Choroid plexus epithelial cell (primary cell): Measurements from ENCODE around the gene DNAJC16.
"Not testable (repeated sequence)": the region's sequence is repeated elsewhere in the genome, so short reads cannot be mapped to it uniquely, and the experiment has no call there.

Experiments used
- DNase-seq: peaks from one replicate; pipeline ENCODE4 v3.0.0-alpha.2; 2010; ENCODE audit warnings: low read depth
- H3K4me3 ChIP-seq: 2 replicates; pipeline ENCODE4 v1.5.1; 2011; ENCODE audit warnings: low read depth, mild to moderate bottlenecking, control low read depth, low read length, moderate library complexity
- TF ChIP-seq, protein P1 (sequence below): conservative IDR thresholded peaks from 2 replicates; pipeline ENCODE4 v1.5.1; 2011; ENCODE audit warnings: low read depth, mild to moderate bottlenecking, control low read depth, inconsistent platforms, low read length, moderate library complexity

DNAJC16 gene

DNA sequence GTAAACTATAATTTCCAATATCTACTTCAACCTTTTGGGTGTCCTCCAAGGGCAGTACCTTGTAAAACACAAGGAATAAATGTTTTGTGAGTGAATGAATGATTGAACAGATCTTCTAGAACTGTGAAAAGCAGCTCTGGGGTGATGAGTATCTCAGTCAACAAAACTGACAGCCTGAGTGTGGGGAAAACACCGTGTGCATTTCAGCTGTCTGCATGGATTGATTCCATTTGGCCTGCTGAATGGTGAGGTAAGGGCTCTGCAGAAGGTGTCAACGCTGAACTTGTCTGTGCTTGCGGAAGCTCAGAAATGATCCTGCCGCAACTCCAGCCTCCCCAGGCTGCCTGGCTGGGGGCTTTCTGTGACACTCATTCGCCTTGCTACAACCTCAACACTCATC lies 65.6 kb downstream of the DNAJC16 start:
- TF ChIP-seq, protein P1, sequence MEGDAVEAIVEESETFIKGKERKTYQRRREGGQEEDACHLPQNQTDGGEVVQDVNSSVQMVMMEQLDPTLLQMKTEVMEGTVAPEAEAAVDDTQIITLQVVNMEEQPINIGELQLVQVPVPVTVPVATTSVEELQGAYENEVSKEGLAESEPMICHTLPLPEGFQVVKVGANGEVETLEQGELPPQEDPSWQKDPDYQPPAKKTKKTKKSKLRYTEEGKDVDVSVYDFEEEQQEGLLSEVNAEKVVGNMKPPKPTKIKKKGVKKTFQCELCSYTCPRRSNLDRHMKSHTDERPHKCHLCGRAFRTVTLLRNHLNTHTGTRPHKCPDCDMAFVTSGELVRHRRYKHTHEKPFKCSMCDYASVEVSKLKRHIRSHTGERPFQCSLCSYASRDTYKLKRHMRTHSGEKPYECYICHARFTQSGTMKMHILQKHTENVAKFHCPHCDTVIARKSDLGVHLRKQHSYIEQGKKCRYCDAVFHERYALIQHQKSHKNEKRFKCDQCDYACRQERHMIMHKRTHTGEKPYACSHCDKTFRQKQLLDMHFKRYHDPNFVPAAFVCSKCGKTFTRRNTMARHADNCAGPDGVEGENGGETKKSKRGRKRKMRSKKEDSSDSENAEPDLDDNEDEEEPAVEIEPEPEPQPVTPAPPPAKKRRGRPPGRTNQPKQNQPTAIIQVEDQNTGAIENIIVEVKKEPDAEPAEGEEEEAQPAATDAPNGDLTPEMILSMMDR, result no peak
- no peak for DNase-seq
- no peak overlapping the region for H3K4me3 ChIP-seq

DNA sequence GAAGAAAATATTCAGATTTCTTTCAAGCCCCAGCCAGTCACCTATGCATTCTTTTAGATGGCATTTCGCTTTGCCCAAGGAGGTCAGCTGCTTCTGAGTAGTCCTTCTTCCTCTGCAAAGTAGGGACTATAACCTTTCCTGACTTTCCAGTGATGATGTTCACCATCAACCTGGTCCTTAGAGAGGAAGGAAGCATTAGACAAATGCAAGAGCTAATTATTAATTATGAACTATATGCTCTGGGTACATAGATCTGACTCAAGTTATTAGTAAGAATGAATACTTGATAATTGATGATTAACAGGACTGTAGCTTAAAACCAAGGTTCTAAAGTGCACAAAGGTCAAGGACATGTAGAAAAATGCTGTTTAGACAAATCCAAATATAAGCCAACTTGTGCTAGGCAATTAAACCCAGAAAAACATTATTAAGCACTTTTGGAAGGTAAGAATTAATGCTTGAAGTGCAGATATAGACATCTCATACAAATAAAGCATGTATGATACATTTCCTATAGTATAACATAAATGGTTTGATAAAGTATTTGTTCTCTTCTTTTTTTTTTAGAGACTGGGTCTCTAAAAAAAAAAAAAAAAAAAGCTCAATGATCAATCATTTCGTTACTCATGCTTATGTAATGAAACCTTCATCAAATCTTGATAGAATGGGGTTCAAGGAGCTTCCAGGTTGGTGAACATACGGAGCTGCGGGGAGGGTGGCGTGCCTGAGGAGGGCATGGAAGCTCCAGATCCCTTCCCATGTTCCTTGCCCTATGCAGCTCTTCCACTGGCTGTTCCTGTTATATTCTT lies 69.4 kb downstream of the DNAJC16 start:
- TF ChIP-seq, protein P1, result no peak
- H3K4me3 ChIP-seq, result no peak overlapping the region
- DNase-seq, result no peak

DNA sequence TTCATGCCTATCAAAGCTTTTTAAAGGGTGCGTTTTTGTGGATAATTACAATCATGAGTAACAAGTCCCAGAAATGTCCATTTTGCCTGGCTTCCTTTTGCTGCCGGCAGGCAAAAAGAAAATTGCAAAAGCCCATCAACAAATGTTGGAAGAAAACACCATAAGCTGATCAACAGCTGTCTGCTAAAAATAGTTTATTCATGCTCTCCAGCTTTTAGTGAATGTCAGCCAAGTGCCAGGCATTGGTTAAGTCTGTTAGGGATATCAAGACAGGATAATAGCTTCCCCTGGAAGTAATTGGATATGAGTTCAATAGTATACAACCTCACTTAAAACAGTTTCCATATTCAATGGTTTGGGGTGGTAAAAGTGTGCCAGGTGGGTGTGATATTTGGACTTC lies 71.8 kb downstream of the DNAJC16 start:
- TF ChIP-seq, protein P1, result no peak
- no peak overlapping the region for H3K4me3 ChIP-seq
- DNase-seq, result no peak

DNA sequence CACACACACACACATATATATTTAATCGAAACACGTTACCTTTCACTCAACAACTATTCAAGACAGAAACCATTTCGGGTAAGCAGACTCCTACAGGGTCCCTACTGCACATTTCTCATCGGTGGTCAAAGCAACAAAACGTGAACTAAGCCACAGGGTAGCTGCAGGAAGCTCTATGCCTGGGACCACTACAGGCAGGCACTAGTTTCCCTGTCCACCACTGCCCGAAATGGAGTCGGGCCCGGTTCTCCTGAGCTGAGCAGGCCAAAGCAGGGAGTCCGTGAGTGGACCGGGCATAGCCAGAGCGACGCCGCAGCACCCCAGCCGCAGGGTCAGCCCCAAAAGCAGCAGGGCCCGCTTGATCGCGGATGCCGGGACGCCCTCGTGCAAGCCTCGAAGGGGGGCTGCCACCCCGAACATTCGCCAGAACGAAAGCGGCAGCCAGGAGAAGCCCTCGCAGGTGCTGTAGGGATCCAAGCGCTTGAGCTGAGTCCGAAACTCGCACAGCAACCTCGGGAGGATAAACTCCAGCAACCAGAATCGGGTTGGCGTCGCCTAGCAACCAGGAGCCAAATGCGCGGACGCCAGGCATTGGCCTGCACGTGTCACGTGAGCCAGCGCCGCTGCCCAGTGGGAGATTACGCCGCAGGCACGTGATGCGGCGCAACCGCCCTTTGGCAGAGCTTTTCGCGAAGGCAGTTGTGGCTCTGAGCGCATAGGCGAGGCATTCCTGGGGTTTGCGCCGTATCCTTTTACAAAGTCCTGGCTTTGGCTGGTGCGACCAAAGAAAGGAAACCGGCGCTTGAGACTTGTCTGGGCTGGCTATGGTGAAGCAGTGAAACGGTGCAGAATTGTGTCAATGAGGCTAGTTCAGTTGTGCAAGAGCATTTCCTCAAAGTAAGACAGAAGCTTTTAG lies 76.7 kb downstream of the DNAJC16 start:
- peak; percentile 98 for DNase-seq
- TF ChIP-seq, protein P1, result no peak
- H3K4me3 ChIP-seq, result peak overlapping the region; percentile 86

DNA sequence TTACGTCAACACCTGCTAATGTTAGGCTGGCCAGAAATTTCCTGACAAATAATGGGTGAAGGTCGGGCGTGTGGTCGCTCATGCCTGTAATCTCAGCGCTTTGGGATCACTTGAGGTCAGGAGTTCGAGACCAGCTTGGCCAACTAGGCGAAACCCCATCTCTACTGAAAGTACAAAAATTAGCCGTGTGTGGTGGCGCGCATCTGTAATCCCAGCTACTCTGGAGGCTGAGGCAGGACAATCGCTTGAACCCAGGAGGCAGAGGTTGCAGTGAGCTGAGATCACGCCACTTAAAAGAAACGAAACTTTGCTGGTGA lies 77.3 kb downstream of the DNAJC16 start:
- not testable (repeated sequence) for DNase-seq
- peak overlapping the region; percentile 86 for H3K4me3 ChIP-seq

DNA sequence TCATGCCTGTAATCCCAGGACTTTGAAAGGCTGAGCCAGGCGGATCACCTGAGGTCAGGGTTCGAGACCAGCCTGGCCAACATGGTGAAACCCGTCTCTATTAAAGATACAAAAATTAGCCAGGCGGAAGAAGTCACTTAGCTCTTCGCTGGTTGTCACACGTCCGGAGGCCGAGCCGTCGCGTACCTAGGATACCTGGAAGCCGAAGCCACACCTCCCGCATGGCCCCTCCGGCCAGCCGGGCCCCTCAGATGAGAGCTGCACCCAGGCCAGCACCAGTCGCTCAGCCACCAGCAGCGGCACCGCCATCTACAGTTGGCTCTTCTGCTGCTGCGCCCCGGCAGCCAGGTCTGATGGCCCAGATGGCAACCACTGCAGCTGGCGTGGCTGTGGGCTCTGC lies 77.8 kb downstream of the DNAJC16 start:
- H3K4me3 ChIP-seq, DNase-seq: not testable (repeated sequence)

DNA sequence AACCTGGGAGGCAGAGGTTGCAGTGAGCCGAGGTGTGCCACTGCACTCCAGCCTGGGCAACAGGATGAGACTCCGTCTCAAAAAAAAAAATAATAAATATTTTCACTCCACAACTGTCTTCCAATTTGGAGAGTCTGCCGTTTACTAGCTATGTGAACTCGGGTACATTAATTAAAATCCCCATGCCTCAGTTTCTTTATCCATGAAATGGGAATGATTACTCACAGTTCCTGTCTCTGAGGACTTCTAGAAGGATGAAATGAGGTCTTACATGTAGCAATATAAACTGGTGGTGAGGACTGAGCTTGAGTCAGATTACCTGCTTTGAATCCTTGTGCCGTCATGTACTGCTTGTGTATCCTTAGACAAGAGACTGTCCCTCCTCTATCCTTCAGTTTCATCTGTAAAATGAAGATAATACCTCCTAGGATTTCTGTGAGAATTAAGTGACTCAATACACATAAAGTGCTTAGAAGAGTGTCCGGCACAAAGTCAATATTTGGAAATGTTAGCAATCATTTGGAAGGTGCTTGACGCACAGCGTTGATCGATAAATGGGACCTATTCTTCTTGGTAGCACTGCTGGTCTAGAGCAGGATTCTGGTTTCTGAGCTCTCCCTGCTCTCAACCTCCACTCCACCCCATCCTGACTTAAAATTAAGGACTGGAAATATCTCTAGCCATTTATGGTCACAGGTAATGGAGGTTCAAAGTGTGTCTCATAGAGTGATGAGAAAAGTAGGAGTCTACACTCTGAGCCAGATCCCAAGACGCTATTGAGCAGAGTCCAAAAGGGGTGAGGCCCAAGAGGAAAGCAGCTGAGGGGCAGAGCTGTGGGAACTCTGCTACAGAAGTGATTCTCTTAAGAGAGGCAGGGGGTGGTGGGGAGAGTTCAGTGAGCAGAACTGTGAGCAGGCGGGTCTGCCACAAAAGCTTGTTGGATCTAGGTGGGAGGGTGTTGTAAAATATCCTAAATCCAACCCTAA lies 79.0 kb downstream of the DNAJC16 start:
- no peak overlapping the region for H3K4me3 ChIP-seq
- TF ChIP-seq, protein P1, result no peak
- DNase-seq, result no peak
